Upper lobe of left lung (tissue), 6 donors: ENCODE results near the gene TOX2. TPM values are rescaled to one million over a fixed set of nuclear protein-coding genes. Genes with fewer than 3 reads are reported as not detected.

Source experiments
- ATAC-seq, 2 donors: fragments of 200-7000 bp; cut with Tn5 transposase; one replicate each; pipeline ENCODE4 v1.9.1; 2022; ENCODE audit warnings: mild to moderate bottlenecking in 2 of 2, moderate library complexity in 2 of 2; ENCODE audit not compliant: low FRiP score in 2 of 2
- DNase-seq, 2 donors: peaks; one replicate each; pipeline ENCODE4 v3.0.0-alpha.2; 2019 to 2020
- H3K27ac ChIP-seq, 4 donors: fragments of 200-600 bp; sonication (generic); one replicate each; pipeline ENCODE4 v1.5.1; 2016 to 2019
- H3K27me3 ChIP-seq, 4 donors: fragments of 200-600 bp; sonication (generic); one replicate each; pipeline ENCODE4 v1.5.1; 2017 to 2019
- H3K36me3 ChIP-seq, 4 donors: fragments of 200-600 bp; sonication (generic); one replicate each; pipeline ENCODE4 v1.5.1; 2016 to 2019
- H3K4me1 ChIP-seq, 4 donors: fragments of 200-600 bp; sonication (generic); one replicate each; pipeline ENCODE4 v1.5.1; 2018 to 2019
- H3K4me3 ChIP-seq, 4 donors: fragments of 200-600 bp; sonication (generic); one replicate each; pipeline ENCODE4 v1.5.1; 2017 to 2019; ENCODE audit warnings: mild to moderate bottlenecking in 2 of 4, moderate library complexity in 1 of 4
- H3K9me3 ChIP-seq, 4 donors: fragments of 200-600 bp; sonication (generic); one replicate each; pipeline ENCODE4 v1.5.1; 2018 to 2019
- CTCF ChIP-seq, 6 experiments: fragments of 450-650 bp in 4 of 6; fragments of 200-600 bp in 2 of 6; sonication (generic) in 2 of 6; IDR thresholded peaks; one replicate each; pipeline ENCODE4 v1.5.1; 2016 to 2019; ENCODE audit warnings: antibody characterized with exemption in 6 of 6
- EP300 ChIP-seq, 4 donors: sonication (generic); formaldehyde crosslinking; IDR thresholded peaks; one replicate each; pipeline ENCODE4 v1.5.1; 2017; ENCODE audit warnings: antibody characterized with exemption in 4 of 4, control low read depth in 2 of 4
- POLR2A ChIP-seq, 4 donors: fragments of 450-650 bp; IDR thresholded peaks; one replicate each; pipeline ENCODE4 v1.5.1; 2016 to 2017; ENCODE audit warnings: antibody characterized with exemption in 4 of 4, mild to moderate bottlenecking in 2 of 4
- POLR2AphosphoS5 ChIP-seq, 2 donors: sonication (generic); formaldehyde crosslinking; IDR thresholded peaks; one replicate each; pipeline ENCODE4 v1.5.1; 2017; ENCODE audit warnings: antibody characterized with exemption in 2 of 2
- WGBS, 2 donors: methylation state at CpG; one replicate each; pipeline ENCODE4 v1.1.5; 2017 to 2018; 5-methylcytosine and 5-hydroxymethylcytosine counted together
- total RNA-seq, 6 donors: library from RNA; depleted of rRNA in 4 of 6; stranded (reverse); fragments of >200 nt in 4 of 6; gene quantifications; one replicate each; pipeline versions ENCODE4 v1.1.0 to v1.2.1, GENCODE V29; 2016 to 2021
- donor health status: DM: no; HTN: no; CAD: no; lungs with moderate emphysema.
- donor health status: DM: no; HTN: yes; CAD: no; lungs with severe emphysema.

The TOX2 gene
- total RNA-seq, 6 donors from 2014 or later = 7.2 to 29.3 (median 23.7) TPM

- DNase-seq (no peak), ATAC-seq (peak in 1 of 2 donors; percentile 74)
- 43 to 50% methylated on average over 10 of the region's 10 CpGs for WGBS, 2 donors
- Histone ChIP-seq H3K4me1 (peaks cover 54 to 71% (median 64%) of the 10 kb centered on the region in 4 donors), H3K27ac (peak overlapping the region; percentile 63 to 78 (median 68)), H3K36me3 (no peaks in the 10 kb centered on the region), H3K9me3 (no peaks in the 10 kb centered on the region), H3K4me3 (no peak overlapping the region), H3K27me3 (no peaks in the 10 kb centered on the region)
- TF ChIP-seq POLR2AphosphoS5 (IDR thresholded peaks at IDR 0.05) (peak; percentile 24 to 62), POLR2A (IDR thresholded peaks at IDR 0.05) (no peak)
These were observed 27.0 kb downstream of the TOX2 start for GRCh38 chr20:43941476-43942200.

DNA sequence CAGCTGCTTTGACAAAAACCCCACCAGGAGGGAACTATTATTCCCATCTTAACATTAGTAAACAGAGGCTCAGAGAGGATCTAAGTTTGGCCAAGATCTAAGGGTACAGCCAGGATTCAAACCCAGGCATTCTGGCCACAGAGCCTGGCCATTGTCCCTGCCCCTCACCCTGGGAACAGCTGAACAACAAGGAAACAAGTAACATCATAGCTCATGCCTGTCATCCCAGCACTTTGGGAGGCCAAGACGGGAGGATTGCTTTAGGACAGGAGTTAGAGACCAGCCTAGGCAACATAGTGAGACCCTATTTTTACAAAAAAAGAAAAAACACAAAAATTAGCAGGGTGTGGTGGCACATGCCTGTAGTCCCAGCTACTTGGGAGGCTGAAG lies 27.5 kb downstream of the TOX2 start:
- TF ChIP-seq POLR2AphosphoS5 (IDR thresholded peaks at IDR 0.05) (no peak), CTCF (IDR thresholded peaks at IDR 0.05) (no peak), EP300 (IDR thresholded peaks at IDR 0.05) (no peak)
- no peaks in the 10 kb centered on the region for H3K9me3 ChIP-seq
- ATAC-seq = no peak
- DNase-seq = no peak
- no peak overlapping the region for H3K4me3 ChIP-seq
- WGBS, 2 donors = 58 to 62% methylated on average over 1 of the region's 1 CpG
- peaks cover 53 to 66% (median 61%) of the 10 kb centered on the region in 4 donors for H3K4me1 ChIP-seq
- peak overlapping the region; percentile 63 to 78 (median 68) for H3K27ac ChIP-seq
- no peaks in the 10 kb centered on the region for H3K36me3 ChIP-seq
- H3K27me3 ChIP-seq = no peaks in the 10 kb centered on the region

GRCh38 chr20:43942667-43943285 lies 28.1 kb downstream of the TOX2 start:
- ATAC-seq = peak in 1 of 2 donors; percentile 54
- Histone ChIP-seq H3K4me3 (no peak overlapping the region), H3K36me3 (no peaks in the 10 kb centered on the region), H3K9me3 (no peaks in the 10 kb centered on the region), H3K27me3 (no peaks in the 10 kb centered on the region), H3K4me1 (peaks cover 48 to 60% (median 57%) of the 10 kb centered on the region in 4 donors), H3K27ac (peak overlapping the region; percentile 47 to 78 (median 66))
- TF ChIP-seq EP300 (IDR thresholded peaks at IDR 0.05) (no peak), CTCF (IDR thresholded peaks at IDR 0.05) (no peak), POLR2AphosphoS5 (IDR thresholded peaks at IDR 0.05) (no peak), POLR2A (IDR thresholded peaks at IDR 0.05) (no peak)
- no peak for DNase-seq
- WGBS, 2 donors = 39 to 58% methylated on average over 5 to 9 of the region's 9 CpGs

DNA sequence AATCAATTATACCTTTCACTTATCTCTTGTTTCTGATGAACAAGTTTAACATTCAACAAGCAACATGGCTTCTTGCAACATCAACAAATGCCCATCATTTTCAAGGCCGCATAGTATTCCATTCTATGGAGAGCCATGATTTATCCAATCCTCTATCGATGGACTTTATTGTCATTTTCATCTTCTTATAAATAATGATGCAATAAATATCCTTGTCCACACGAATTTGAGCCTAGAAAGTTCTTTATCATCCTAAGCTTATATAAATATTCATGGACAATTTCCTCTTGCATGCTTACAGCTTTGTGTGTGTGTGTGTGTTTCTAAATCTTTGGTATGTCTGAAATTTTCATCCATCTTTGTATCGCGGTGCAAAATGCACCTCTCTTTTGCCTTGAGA lies 29.1 kb downstream of the TOX2 start:
- Histone ChIP-seq H3K4me3 (no peak overlapping the region), H3K9me3 (no peaks in the 10 kb centered on the region), H3K27ac (peak overlapping the region in 2 of 4 donors; percentile 47 to 78), H3K27me3 (no peaks in the 10 kb centered on the region), H3K36me3 (no peaks in the 10 kb centered on the region), H3K4me1 (peaks cover 42 to 52% (median 51%) of the 10 kb centered on the region in 4 donors)
- DNase-seq (no peak), ATAC-seq (no peak)
- WGBS, 2 donors = 89 to 90% methylated on average over 5 of the region's 5 CpGs
- TF ChIP-seq POLR2A (IDR thresholded peaks at IDR 0.05) = no peak
- TF ChIP-seq EP300 (IDR thresholded peaks at IDR 0.05) = no peak
- no peak for TF ChIP-seq POLR2AphosphoS5 (IDR thresholded peaks at IDR 0.05)
- TF ChIP-seq CTCF (IDR thresholded peaks at IDR 0.05) = no peak

DNA sequence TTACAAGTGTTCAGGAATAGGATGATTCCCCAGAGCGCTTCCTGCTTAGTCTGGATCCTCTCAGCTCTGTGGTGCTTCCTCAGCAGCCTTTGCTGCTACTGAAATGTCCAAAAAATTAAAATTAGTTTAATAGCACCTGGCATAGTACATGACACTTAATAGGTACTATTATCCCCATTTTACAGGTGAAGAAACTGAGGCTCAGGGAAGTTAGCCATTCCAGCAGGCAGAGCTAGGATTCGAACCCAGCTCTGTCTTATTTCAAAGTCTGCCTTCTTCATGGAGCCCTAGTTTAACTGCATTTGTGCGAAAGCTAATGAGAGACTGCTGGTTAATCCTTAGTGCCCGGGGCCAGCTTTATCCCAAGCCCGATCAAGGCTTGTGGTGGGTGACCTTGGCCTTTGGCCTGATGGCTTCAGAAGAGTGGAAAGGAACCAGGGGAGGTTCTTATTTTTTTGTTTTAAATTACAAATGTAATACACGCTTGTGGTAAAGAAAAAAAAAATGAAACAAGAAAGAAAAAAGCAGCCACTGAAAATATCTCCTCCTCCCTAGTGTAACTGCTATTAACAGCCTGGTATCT lies 30.1 kb downstream of the TOX2 start:
- no peaks in the 10 kb centered on the region for H3K36me3 ChIP-seq
- ATAC-seq (no peak), DNase-seq (no peak)
- no peaks in the 10 kb centered on the region for H3K9me3 ChIP-seq
- no peak for TF ChIP-seq POLR2A (IDR thresholded peaks at IDR 0.05)
- no peak for TF ChIP-seq EP300 (IDR thresholded peaks at IDR 0.05)
- TF ChIP-seq CTCF (IDR thresholded peaks at IDR 0.05) = no peak
- no peak for TF ChIP-seq POLR2AphosphoS5 (IDR thresholded peaks at IDR 0.05)
- H3K27ac ChIP-seq = no peak overlapping the region
- peaks cover 39 to 51% (median 49%) of the 10 kb centered on the region in 4 donors for H3K4me1 ChIP-seq
- no peak overlapping the region for H3K4me3 ChIP-seq
- 90 to 94% methylated on average over 6 of the region's 6 CpGs for WGBS, 2 donors
- no peaks in the 10 kb centered on the region for H3K27me3 ChIP-seq
